Panc1 (cell line): ENCODE measurements around the gene TMC3. TPM values are rescaled to one million over a fixed set of nuclear protein-coding genes. Genes with fewer than 3 reads are reported as not detected.

ENCODE experiments used
- ATAC-seq: fragments of 200-7000 bp; cut with Tn5 transposase; 2 replicates; pipeline ENCODE4 v1.9.1; 2020; ENCODE audit warnings: mild to moderate bottlenecking, moderate library complexity
- BruUV-seq: library from RNA; stranded (reverse); fragments of 400-500 nt; replicated peaks from 2 replicates; lab custom pipeline; 2021; lab: Mats Ljungman, UMichigan
- CTCF ChIA-PET: fragments of 300-600 bp; sonication (Branson Sonifier 250); formaldehyde crosslinking; loops from one replicate; lab custom pipeline; 2022; ENCODE audit warnings: antibody characterized with exemption; lab: Charles Lee
- POLR2A ChIA-PET: fragments of 300-600 bp; sonication (Branson Sonifier 250); formaldehyde crosslinking; loops from one replicate; lab custom pipeline; 2022; ENCODE audit warnings: antibody characterized with exemption; lab: Charles Lee
- DNase-seq: peaks from one replicate; pipeline ENCODE4 v3.0.0-alpha.2; 2010; ENCODE audit warnings: low read depth, low spot score
- H3K27ac ChIP-seq: 2 replicates; pipeline ENCODE4 v1.5.1; 2011; ENCODE audit warnings: mild to moderate bottlenecking, low read length, inconsistent platforms
- H3K27me3 ChIP-seq: fragments of 200-500 bp; sonication (Bioruptor generic); 2 replicates; pipeline ENCODE4 v1.6.0; 2014; ENCODE audit warnings: low read length, inconsistent platforms; ENCODE audit not compliant: control insufficient read depth, insufficient read depth
- H3K36me3 ChIP-seq: fragments of 200-500 bp; sonication (Bioruptor generic); 2 replicates; pipeline ENCODE4 v1.5.1; 2014; ENCODE audit warnings: inconsistent platforms, mild to moderate bottlenecking, low read length, moderate library complexity; ENCODE audit not compliant: control insufficient read depth, insufficient read depth
- H3K4me1 ChIP-seq: 2 replicates; pipeline ENCODE4 v1.5.1; 2011; ENCODE audit warnings: inconsistent platforms, mild to moderate bottlenecking, low read length, moderate library complexity; ENCODE audit not compliant: control insufficient read depth, insufficient read depth
- H3K4me3 ChIP-seq, 2 experiments: 2 replicates each; pipeline ENCODE4 v1.5.1; 2011 to 2012; ENCODE audit warnings: low read depth in 2 of 2, low read length in 2 of 2, mild to moderate bottlenecking in 2 of 2, inconsistent platforms in 1 of 2, moderate library complexity in 1 of 2
- H3K9me3 ChIP-seq: fragments of 200-500 bp; sonication (Bioruptor generic); 2 replicates; pipeline ENCODE4 v1.5.1; 2014; ENCODE audit warnings: low read depth, mild to moderate bottlenecking, inconsistent platforms, low read length, moderate library complexity; ENCODE audit not compliant: control insufficient read depth, insufficient read depth
- POLR2AphosphoS5 ChIP-seq: IDR thresholded peaks from 2 replicates; pipeline ENCODE4 v1.6.1; 2012; ENCODE audit warnings: mild to moderate bottlenecking, low read depth, low read length, moderate library complexity
- SIN3A ChIP-seq: IDR thresholded peaks from 2 replicates; pipeline ENCODE4 v1.6.1; 2012; ENCODE audit warnings: low read depth, mild to moderate bottlenecking, low read length, moderate library complexity, borderline replicate concordance; ENCODE audit not compliant: insufficient read depth
- TCF7L2 ChIP-seq: IDR thresholded peaks from 2 replicates; pipeline ENCODE4 v1.6.1; 2011; ENCODE audit warnings: mild to moderate bottlenecking, low read depth, low read length, inconsistent platforms
- in situ Hi-C: cut with HindIII; loops from 2 replicates; pipeline ENCODE4 v1.10.0; 2016; ENCODE audit warnings: low sequenced_read_pairs, low pct_unique_long_range_greater_than_20kb
- intact Hi-C: fragments of 100-400 bp; cut with micrococcal nuclease; formaldehyde crosslinking; loops from one replicate; pipeline ENCODE4 v1.10.0; 2022; ENCODE audit not compliant: unreplicated experiment
- total RNA-seq: library from RNA; stranded (reverse); gene quantifications from one replicate; pipeline ENCODE4 v1.2.1, GENCODE V29; 2021; ENCODE audit not compliant: unreplicated experiment
- TF ChIP-seq, protein P1 (sequence below), 2 experiments: IDR thresholded peaks; 2 replicates each; pipeline ENCODE4 v1.6.1; 2011 to 2012; ENCODE audit warnings: low read depth in 2 of 2, control low read depth in 1 of 2, low read length in 1 of 2, mild to moderate bottlenecking in 1 of 2, moderate library complexity in 1 of 2; ENCODE audit not compliant: insufficient read depth in 1 of 2
- TF ChIP-seq, protein P2 (sequence below): fragments of 450-650 bp; IDR thresholded peaks from 2 replicates; pipeline ENCODE4 v1.5.1; 2017; ENCODE audit warnings: mild to moderate bottlenecking

The TMC3 gene
- total RNA-seq, 1 experiment from 2014 or later: not detected

DNA sequence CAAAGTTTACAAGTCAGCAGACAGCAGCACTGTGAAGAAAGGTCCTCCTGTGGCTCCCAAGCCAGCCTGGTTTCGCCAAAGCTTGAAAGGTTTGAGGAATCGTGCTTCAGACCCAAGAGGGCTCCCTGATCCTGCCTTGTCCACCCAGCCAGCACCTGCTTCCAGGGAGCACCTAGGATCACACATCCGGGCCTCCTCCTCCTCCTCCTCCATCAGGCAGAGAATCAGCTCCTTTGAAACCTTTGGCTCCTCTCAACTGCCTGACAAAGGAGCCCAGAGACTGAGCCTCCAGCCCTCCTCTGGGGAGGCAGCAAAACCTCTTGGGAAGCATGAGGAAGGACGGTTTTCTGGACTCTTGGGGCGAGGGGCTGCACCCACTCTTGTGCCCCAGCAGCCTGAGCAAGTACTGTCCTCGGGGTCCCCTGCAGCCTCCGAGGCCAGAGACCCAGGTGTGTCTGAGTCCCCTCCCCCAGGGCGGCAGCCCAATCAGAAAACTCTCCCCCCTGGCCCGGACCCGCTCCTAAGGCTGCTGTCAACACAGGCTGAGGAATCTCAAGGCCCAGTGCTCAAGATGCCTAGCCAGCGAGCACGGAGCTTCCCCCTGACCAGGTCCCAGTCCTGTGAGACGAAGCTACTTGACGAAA, 74.3 kb downstream of the TMC3 start:
- in situ Hi-C loops: no loop called here
- H3K27me3 ChIP-seq: peaks cover 4% of the 10 kb centered on the region; the same call in 1 of the 2 replicates
- no peak for ATAC-seq
- intact Hi-C loops: no loop called here
- no peaks in the 10 kb centered on the region for H3K4me1 ChIP-seq
- no peaks in the 10 kb centered on the region for H3K9me3 ChIP-seq
- BruUV-seq: no TSS peak
- no peak overlapping the region for H3K27ac ChIP-seq
- ChIA-PET POLR2A (no interaction called here), CTCF (no interaction called here)
- no peak overlapping the region for H3K4me3 ChIP-seq
- TF ChIP-seq, protein P1, sequence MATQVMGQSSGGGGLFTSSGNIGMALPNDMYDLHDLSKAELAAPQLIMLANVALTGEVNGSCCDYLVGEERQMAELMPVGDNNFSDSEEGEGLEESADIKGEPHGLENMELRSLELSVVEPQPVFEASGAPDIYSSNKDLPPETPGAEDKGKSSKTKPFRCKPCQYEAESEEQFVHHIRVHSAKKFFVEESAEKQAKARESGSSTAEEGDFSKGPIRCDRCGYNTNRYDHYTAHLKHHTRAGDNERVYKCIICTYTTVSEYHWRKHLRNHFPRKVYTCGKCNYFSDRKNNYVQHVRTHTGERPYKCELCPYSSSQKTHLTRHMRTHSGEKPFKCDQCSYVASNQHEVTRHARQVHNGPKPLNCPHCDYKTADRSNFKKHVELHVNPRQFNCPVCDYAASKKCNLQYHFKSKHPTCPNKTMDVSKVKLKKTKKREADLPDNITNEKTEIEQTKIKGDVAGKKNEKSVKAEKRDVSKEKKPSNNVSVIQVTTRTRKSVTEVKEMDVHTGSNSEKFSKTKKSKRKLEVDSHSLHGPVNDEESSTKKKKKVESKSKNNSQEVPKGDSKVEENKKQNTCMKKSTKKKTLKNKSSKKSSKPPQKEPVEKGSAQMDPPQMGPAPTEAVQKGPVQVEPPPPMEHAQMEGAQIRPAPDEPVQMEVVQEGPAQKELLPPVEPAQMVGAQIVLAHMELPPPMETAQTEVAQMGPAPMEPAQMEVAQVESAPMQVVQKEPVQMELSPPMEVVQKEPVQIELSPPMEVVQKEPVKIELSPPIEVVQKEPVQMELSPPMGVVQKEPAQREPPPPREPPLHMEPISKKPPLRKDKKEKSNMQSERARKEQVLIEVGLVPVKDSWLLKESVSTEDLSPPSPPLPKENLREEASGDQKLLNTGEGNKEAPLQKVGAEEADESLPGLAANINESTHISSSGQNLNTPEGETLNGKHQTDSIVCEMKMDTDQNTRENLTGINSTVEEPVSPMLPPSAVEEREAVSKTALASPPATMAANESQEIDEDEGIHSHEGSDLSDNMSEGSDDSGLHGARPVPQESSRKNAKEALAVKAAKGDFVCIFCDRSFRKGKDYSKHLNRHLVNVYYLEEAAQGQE (IDR thresholded peaks at IDR 0.05; ENCODE audit: insufficient read depth in 1 of 2, low read depth in 2 of 2, low read length in 1 of 2): no peak
- TF ChIP-seq, protein P2, sequence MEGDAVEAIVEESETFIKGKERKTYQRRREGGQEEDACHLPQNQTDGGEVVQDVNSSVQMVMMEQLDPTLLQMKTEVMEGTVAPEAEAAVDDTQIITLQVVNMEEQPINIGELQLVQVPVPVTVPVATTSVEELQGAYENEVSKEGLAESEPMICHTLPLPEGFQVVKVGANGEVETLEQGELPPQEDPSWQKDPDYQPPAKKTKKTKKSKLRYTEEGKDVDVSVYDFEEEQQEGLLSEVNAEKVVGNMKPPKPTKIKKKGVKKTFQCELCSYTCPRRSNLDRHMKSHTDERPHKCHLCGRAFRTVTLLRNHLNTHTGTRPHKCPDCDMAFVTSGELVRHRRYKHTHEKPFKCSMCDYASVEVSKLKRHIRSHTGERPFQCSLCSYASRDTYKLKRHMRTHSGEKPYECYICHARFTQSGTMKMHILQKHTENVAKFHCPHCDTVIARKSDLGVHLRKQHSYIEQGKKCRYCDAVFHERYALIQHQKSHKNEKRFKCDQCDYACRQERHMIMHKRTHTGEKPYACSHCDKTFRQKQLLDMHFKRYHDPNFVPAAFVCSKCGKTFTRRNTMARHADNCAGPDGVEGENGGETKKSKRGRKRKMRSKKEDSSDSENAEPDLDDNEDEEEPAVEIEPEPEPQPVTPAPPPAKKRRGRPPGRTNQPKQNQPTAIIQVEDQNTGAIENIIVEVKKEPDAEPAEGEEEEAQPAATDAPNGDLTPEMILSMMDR: no peak
- TF ChIP-seq TCF7L2 (no peak), SIN3A (no peak), POLR2AphosphoS5 (no peak)
- no peaks in the 10 kb centered on the region for H3K36me3 ChIP-seq
- DNase-seq: no peak

DNA sequence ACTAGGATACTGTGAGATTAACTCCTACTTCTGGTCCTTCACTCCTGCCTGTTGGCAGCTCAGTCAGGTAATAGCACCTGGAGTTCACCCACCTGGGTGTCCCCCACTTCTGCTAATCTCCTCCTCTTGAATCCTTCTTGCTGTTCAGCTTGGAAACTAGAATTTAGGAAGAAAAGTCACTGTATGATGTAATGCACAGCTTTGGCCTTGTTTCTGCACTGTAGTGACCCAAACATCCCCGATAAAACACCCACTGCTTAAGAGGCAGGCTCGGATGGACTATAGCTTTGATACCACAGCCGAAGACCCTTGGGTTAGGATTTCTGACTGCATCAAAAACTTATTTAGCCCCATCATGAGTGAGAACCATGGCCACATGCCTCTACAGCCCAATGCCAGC, 74.9 kb downstream of the TMC3 start:
- Histone ChIP-seq H3K9me3 (no peaks in the 10 kb centered on the region), H3K4me3 (no peak overlapping the region), H3K36me3 (no peaks in the 10 kb centered on the region), H3K27me3 (peaks cover 4% of the 10 kb centered on the region; the same call in 1 of the 2 replicates), H3K27ac (no peak overlapping the region), H3K4me1 (no peaks in the 10 kb centered on the region)
- POLR2A ChIA-PET: no interaction called here
- intact Hi-C loops: no loop called here
- no peak for DNase-seq
- no peak for ATAC-seq
- no TSS peak for BruUV-seq
- TF ChIP-seq, protein P1 (IDR thresholded peaks at IDR 0.05; ENCODE audit: insufficient read depth in 1 of 2, low read depth in 2 of 2, low read length in 1 of 2): no peak
- TF ChIP-seq POLR2AphosphoS5 (no peak), TCF7L2 (no peak), SIN3A (no peak)
- TF ChIP-seq, protein P2: no peak
- CTCF ChIA-PET: no interaction called here
- in situ Hi-C loops: no loop called here
